HS-27A (cell line): ENCODE data around the gene GTF2IRD1.
A peak's percentile ranks its signal among the peaks of the same experiment; 100 is the strongest.

Experiments used
- DNase-seq: peaks from one replicate; pipeline ENCODE4 v3.0.0-alpha.2; 2012; ENCODE audit warnings: low read depth, missing footprints

Gene GTF2IRD1

DNA sequence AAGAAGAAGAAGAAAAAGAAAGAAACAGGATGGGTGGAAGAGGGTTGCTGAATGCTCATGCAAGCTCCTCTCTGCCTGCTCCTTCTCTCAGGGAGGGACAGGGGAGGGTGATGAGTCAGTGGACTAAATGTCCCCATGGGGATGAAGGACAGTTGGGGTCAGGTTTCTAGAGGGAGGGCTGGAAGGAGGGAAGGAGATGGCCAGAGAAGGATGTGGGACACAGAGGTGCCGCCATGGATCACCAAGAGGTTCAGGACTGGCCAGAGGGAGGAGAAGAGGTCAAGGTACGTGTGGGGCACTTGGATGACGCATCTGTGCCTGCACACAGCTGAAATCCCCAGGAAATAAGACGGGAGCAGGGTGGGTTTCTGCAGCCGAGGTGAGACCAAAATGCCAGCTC is 115.0 kb downstream of the GTF2IRD1 start:
- no peak for DNase-seq

DNA sequence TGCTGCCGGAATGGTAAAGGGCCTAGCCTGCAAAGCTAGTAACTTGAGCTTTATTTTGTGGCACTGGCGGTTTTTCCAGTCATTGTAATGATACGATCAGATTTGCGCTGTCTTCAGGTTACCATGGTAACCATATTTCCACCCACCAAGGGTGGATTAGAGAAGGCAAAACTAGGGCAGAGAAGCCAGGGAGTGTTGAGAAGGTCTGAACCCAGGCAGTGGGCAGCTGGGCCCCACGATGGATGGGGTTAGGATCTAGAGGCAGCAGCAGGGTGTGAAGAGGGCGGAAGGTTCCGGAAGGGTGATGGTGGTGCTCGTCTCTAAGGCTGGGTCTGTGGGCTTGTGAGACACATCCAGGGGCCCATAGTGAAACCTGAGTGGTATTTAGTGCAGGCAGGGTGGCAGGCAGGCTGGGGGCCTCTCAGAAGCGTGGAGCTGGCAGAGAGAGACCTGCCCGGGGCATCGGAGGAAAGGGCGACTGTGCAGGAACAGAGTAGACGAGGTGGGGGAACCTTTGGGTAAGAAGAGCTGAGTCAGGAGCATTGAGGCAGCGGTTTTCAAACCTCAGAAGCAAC is 115.9 kb downstream of the GTF2IRD1 start:
- DNase-seq = no peak

DNA sequence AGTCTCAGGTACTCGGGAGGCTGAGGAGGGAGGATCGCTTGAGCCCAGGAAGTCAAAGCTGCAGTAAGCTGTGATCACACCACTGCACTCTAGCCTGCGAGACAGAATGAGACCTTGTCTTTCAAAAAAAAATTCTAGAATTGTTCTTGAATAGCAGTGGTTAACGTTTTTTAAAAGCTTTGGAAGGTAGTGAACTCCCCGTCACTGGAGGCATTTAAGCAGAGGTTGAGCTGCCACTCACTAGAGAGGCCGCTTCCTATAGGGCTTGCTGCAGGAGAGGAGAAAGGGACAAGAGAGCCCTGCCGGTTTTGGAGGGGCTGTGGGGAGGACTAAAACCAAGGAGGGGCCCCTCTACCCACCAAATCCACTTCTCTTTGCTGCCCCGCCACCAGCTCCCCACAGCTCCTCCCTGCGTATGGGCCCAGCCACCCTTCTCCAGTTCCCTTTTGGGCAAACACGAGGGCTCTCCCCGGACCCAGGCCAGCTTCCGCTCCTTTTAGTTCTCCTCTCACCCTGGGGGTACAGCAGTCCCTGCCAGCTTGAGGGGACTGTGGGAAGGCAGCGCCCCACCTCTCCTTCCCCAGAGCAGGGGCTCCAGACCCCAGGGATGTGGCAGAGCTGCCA is 116.9 kb downstream of the GTF2IRD1 start:
- no peak for DNase-seq

DNA sequence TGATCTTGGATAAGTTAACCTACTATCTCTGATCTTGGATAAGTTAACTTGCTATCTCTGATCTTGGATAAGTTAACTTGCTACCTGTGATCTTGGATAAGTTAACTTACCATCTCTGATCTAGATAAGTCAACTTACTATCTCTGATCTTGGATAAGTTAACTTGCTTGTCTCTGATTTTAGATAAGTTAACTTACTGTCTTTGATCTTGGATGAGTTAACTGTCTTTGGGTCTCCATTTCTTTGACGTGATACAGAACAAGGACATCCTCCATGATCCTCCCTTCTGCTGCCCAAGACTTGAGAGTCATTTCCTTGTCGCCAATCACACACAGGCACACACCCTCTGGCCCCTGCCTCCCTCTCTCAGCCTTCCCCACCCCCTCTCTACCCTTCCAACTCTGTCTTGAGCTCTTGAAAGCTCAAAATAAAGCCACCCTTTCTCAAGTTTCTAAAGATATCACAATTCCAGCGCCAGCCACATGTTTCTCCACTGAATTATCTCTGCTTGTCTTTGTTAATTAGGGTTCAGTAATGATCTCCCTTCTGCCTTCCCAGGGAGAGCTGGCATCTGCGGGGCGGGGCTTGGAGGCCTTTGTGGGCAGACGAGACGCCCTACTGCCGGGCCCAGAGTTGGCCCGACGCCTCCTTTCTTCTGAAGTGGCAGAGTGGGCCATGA is 118.7 kb downstream of the GTF2IRD1 start:
- DNase-seq = no peak

DNA sequence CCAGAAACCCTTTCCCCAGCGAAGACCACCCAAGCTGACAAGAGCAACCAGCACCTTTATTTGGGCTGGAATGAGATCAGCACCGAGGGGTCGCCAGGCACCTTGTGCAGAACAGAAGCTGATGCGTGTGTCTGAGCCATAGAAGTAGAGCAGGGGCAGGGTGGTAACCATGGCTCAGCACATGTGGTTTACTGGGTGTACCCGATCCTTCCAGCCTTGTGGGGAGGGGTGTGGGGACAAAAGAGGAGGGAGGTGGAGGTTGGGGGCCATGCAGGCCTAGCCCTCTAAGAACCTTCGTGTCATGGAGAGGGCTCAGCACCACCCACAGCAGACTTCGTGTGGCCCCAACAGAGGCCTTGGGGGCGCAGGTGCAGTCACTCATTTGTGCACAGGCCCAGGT is 119.8 kb downstream of the GTF2IRD1 start:
- DNase-seq = no peak

DNA sequence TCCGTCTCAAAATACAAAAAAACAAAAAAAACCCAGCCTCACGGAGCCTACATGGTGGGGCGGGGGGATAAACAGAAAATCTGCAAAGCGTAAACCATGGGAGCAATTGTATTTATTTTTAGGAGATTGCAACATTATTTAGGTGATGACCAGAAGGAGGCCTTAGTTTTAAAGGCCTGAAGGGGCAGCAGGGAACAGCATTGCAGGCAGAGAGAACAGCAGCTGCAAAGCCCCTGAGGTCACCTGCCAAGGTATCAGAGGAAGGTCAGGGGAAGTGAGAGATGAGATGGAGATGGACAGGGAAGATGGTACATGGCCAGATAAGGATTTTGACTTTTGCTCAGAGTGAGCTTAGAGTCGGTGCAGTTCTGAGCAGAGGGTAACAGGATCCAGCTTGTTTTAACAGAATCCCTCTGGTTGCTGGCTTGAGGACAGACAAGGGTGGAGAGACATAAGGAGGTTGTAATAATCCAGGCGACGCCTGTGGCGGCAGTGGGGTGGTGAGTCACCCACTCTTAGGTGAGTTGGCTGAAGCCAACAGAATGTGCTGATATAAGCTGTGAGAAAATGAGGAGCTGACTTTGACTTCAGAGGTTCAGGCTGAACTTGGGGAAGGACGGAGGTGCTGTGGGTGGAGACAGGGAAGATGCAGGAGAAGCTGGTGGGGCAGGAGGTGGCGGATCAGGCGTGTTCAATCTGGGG is 121.5 kb downstream of the GTF2IRD1 start:
- DNase-seq = no peak

DNA sequence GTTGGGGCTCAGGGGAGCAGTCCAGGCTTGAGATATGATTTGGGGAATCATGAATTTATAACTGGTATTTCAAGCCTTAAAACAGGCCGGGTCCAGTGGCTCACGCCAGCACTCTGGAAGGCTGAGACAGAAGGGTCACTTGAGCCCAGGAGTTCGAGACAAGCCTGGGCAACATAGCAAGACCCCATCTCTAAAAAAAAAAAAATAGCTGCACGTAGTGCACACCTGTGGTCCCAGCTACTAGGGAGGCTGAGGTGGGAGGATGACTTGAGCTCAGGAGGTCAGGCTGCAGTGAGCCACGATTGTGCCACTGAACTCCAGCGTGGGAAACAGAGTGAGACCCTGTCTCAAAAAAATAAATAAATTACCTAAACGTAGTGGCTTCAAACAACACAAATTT is 122.1 kb downstream of the GTF2IRD1 start:
- DNase-seq = no peak

DNA sequence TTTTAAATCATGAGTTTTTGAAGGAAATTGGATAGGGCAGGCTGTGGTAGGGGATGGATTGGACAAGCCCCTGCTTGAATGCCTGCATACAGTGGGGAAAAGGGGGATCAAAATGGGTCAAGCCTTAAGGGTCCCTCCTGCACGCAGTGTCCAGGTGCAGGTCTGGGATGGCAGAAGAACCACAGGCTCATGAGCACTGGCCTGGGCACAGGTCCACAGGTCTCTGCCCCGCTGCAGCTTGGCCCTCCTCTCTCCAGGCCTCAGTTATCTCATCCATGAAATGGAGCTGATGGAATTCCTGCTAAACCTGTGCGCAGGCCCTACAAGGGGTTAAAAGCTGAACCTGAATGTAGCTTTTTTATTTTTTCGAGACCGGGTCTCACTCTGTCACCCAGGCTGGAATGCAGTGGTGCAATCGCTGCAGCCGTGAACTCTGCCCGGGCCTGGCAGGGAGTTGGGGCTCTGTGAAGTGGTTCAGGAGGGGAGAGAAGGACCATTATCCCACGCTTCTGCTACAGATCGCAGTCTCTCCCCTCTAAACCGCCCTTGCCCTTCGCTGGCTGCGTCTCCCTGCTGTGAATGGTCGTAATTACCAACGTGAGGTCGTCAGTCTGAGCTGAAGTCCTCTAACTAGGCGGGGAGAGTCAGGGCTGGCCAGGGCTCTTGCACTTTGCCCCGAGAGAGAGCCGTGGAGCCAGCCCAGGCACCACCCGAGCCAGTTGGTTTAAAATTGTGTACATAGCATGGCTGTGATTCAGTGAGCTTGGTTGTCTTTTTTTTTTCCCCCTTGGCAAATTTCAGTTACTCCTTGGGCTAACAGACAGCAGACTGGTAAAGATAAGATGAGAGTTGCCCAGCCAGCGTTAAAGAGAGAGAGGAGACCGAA is 126.3 kb downstream of the GTF2IRD1 start:
- DNase-seq = no peak

DNA sequence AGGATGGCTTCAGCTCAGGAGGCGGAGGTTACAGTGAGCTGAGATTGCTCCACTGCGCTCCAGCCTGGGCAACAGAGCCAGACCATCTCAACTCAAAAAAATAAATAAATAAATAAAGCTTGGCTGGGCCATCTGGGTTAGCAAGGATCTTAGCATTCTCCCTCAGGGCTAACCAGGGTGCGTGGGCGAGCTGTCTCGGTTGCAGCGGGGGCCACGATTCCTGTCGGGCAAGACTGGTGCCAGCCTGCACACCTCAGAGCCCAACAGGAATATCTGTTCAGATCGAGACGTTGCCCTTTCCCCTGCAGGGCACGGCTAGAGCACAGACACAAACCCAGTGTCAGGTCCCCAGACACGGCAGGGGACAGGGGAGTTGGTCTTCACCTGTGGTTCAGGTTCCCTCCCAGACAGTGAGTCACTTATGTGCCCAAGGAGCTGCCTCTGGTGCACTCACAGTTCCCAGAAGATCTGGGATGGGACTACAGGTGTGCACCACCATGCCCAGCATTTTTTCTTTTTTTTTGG is 128.3 kb downstream of the GTF2IRD1 start:
- DNase-seq = no peak

DNA sequence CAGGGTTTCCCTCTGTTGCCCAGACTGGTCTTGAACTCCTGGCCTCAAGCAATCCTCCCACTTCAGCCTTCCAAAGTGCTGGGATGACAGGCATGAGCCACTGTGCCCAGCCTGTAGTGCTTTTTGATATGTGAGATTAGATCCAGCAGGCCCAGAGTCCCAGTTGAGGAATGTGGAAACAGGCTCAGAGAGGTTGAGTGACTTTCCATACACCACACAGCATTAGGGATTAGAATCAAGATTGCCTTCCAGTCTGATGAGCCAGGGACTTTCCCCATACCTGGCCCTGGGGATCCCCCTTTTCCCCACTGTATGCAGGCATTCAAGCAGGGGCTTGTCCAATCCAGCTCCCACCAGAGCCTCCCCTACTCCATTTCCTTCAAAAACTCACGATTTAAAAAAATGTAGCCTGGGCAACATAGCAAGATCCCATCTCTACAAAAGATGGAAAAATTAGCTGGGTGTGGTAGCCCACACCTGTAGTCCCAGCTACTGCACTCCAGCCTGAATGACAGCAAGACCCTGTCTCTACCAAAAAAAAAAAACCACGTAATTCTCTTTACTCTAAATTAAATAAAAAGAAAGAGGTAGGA is 128.8 kb downstream of the GTF2IRD1 start:
- DNase-seq = no peak

DNA sequence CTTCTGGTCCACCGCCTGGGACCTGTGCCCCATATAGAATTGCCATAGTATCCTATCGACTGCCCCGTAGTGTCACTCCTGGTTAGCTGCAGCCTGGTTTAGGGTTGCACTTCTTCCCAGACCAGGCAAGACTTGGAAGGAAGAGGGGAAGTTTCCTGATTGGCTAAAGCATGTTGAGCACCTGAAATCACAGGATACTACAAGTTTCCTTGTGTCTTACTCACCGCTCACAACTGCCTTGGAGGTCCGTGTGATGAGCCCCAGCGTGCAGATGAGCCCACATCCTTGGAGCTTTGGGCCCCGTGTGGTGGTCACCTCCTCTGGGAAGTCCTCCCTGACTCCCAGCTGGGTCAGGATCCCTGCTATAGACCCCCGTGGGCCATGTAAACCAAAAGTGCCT is 129.9 kb downstream of the GTF2IRD1 start:
- no peak for DNase-seq

DNA sequence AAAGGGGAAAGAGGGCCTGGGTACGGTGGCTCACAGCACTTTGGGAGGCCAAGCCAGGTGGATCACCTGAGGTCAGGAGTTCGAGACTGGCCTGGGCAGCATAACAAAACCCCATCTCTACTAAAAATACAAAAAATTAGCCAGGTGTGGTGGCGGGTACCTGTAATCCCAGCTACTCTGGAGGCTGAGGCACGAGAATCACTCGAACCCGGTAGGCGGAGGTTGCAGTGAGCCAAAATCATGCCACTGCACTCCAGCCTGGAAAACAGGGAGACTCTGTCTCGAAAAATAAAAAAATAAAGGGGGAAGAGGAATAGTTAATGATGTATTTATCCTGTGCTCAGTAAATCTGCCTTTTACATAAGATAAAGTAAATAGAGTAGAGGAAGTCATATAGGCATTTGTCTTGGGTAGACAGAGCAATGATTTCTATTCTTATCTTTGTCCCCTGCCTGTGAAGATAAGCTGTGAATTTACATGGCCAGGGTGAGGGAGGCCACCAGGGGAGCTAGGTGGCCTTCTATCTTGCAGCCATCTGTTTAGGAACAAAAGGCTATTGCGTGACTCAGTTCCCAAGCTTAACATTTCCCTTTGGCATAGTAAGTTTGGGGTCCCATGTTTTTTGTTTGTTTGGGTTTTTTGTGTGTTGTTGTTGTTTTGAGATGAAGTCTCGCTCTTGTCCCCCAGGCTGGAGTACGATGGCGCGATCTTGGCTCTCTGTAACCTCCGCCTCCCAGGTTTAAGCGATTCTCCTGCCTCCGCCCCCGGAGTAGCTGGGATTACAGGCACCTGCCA is 130.7 kb downstream of the GTF2IRD1 start:
- no peak for DNase-seq

DNA sequence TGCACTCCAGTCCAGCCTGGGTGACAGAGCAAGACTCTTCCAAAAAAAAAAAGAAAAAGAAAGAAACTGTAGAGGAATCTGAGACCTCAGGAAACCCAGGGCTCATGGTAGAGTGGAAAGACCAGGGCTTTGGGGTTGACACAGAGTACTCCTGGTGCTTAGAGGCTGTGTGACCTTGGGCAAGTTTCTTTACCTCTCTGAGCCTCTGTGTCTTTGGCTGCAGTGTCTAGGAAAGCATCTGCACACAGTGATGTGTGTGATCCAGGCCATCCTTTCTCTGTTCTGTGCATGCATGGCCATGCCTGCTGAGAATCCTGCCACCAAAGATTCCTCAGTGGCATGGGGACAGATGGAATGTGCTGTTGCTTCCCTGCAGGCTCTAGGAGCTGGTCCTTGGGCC is 132.1 kb downstream of the GTF2IRD1 start:
- DNase-seq = no peak

DNA sequence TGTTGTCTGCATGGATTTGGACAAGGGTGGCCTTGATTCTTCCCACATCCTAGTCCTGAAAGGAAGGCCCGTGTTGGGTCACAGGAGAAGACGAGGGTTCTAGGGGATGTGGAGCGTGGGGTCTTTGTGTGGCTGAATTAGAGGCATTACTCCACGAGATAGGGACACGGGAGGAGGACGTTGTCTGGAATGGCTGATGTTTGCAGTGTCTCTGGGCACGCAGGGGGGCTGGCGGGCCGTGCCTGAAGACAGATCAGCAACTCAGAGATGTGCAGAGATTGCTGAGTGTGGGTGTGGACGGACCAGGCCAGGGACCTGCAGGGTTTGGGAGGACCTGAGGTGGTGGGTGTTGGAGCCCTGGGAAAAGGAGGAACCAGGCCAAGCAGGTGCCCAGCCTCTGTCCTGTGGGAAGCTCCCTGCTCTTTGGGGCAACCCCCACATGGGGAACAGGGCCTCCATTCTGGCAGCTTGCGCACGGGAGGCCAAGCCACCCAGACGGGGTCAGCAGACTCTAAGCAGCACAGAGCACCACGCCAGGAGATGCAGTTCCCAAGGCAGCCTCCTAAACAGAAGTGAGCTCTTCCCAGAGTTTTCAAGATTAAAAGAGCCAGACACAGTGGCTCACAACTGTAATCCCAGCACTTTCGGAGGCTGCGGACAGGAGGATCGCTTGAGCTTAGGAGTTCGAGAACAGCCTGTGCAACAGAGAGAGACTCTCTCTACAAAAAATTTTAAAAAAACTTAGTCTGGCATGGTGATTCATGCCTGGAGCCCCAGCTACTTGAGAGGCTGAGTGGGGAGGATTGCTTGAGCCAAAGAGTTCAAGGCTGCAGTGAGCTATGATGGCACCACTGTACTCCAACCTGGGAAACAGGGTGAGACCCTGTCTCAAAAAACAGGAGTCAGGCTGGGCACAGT is 132.8 kb downstream of the GTF2IRD1 start:
- no peak for DNase-seq

DNA sequence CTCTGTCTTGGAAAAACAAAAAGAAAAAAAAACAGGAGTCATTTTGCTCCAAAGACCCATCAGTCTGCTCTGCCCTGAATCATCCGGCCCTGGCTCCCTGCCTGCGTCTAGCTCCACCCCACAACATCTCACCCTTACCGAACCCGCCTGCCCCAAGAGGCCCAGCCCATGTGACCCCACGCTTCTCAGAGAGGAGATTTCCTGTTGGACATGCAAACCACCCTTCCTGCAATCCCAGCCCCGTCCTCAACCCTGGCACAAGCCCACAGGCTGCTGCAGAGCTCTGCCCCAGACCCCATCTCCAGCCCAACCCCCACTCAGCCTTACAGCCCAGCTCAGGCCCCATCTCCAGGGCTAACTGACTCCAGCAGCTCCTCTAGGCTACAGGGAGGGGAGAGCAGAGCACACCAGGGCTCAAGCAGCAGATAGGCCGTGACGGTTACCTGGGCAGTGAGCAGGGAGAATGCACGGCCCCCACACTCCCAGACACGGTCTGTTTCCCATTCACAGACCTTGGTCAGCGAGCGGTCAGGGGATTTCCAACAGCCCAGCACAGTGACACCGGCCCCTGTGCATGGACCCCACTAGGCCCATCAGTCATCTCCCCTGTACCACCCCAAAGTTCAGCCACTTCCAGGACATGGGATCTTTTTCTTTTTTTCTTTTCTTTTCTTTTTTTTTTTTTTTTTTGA is 133.9 kb downstream of the GTF2IRD1 start:
- peak; percentile 67 for DNase-seq

DNA sequence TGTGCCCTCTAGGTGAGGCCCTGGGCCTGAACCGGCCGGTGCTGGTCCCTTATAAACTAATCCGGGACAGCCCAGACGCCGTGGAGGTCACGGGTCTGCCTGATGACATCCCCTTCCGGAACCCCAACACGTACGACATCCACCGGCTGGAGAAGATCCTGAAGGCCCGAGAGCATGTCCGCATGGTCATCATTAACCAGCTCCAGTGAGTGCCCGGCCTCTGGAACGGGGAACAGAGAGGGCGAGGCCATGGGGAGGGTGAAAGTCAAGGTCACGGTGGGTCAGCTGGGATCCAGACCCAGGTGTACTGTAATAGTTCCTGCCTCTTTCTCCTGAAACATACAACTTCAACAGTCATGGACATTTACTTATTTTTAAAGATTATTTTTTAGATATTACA is 137.1 kb downstream of the GTF2IRD1 start:
- no peak for DNase-seq

DNA sequence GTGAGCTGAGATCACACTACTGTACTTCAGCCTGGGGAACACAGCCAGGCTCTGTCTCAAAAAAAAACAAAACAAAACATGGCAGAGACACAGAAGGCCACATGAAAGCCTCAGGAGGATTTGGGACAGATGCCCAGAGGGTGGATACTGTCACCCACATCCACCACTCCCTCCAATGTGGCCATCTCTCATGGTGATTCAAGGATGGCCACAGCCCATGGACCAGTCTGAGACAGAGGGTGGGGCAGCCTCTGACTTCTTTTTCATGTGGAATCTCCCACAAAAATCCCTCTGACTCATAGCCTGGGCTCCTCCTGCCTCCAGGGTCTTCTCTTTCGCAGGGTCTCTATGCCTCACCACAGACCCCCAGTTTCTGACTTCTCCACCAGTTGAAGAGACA is 144.9 kb downstream of the GTF2IRD1 start:
- peak; percentile 50 for DNase-seq

DNA sequence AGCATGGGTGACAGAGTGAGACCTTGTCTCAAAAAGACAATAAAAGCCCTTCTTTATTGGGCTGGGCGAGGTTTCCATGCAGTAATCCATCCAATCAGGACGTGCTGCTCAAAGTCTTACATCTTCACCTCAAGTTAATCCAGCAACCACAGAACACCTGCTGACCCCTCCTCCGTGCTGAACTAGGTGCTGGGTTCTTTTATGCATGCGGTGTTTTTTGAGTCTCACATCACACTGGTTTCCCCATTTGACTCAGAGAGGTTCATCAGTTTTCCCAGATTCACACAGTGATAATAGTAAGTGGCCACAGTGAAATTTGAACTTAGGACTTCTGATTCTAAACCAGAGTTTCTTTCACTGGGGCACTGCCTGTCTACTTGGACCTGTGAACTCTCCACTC is 145.5 kb downstream of the GTF2IRD1 start:
- no peak for DNase-seq
